Embryonic facial prominence (tissue), 1 donor: ENCODE data around the gene EXOC3L4.

ENCODE experiments used
- DNase-seq: peaks from one replicate; pipeline ENCODE4 v3.0.0-alpha.2; 2016; ENCODE audit errors: extremely low spot score

The EXOC3L4 gene

DNA sequence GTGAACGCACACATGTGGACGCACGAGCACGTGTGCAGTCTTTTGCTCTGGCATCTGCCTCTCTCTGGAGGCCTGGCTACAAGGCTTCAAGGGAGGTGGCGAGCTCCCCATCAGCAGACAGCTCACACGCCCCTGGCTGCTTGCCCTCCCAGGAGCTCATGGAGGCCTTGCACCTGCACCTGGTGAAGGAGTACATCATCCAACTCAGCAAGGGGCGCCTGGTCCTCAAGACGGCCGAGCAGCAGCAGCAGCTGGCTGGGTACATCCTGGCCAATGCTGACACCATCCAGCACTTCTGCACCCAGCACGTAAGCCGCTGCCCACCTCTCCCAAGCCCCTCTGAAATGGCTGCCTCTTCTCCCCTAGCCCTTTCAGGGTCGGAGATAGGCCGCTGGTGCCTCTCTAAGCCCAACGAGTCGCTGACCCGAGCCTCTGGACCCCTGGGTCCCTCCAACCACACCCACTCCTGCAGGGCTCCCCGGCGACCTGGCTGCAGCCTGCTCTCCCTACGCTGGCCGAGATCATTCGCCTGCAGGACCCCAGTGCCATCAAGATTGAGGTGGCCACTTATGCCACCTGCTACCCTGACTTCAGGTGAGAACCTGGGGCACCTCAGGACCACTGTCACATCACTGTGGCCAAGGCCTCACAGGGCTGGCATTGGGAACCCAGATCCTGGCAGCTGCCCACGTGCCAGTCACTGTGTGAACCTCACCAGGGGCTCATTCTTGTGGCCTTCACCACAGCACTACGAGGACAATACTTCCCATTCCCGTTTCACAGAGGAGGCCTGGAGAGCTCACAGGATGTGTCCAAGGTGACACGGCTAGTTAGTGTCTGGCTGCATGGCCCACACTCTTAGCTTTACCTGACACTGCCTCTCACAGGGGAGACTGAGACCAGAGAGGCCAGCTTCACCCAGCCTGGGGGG lies 39.0 kb downstream of the EXOC3L4 start:
- no peak for DNase-seq

DNA sequence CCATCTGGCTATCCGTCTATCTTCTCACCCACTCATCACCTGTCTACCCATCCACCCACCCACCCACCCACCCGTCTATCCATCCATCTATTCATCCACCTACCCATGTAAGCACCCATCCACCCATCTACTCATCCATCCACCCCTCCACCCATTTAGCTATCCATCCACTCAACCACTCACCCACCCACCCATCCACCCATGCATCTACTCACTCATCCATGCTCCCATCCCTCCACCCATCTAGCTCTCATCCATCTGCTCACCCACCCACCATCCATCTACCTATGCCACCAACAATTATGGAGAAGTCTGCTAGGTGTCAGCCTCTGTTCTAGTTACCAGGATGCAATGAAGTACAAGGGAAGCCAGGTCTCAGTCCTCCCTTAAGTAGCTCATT lies 39.9 kb downstream of the EXOC3L4 start:
- no peak for DNase-seq

DNA sequence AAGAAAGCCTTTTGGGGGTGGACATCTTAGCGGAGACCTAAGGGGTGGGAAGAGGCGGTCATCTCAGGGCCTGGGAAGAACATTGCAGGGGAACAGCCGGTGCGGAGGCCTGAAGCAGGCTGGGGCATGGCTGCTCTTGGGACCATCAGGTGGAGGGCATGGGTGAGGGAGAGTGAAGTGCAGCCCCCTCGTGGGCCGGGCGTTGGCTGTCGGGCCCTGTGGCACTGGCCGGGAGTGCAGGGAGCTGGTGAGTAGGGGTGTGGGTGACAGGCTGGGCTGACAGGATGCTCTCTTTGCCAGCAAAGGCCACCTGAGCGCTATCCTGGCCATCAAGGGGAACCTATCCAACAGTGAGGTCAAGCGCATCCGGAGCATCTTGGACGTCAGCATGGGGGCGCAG lies 40.4 kb downstream of the EXOC3L4 start:
- DNase-seq = no peak

DNA sequence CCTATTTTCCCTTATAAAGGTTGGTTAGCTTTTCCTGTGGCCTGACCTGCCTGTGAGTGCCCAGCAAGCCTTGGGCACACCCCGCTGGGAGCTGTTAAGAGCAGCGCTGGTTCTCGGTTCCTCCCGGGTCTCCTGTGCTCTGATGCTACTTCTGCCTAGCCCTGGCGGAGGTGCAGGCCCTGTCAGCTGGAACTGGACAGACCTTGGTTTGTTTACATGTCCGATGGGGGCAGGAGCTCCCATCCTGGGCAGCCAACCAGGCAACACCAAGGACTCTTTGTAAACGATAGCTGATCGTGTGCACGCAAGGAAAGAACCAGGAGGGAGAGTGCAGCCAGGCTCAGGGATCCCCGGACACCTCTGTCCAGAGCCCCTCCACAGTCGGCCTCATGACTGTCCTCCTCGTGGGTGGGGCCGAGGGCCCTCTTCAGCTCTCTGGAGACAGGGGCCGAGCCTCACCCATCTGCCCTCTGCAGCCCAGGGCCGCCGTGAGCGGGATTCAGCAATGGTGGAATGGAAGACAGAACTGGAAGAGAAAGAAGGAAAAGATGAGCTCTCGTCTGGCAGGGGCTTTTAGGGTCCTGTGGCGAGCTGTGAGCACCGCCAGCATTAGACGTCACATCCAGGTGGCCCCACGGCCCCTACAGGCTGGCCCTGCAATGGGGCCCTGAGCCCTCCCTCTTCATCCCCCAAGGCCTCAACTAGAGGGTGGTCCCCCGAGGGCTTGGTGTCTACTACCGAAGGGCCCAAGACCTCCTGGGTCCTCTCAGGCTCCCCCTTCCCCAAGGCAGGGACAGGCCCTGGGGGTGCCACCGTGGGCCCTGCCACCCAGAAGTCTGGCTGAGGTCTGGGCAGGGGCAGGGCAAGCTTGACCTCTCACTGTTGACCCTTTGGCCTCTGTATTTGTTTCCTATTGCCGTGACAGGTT lies 41.1 kb downstream of the EXOC3L4 start:
- DNase-seq = no peak

DNA sequence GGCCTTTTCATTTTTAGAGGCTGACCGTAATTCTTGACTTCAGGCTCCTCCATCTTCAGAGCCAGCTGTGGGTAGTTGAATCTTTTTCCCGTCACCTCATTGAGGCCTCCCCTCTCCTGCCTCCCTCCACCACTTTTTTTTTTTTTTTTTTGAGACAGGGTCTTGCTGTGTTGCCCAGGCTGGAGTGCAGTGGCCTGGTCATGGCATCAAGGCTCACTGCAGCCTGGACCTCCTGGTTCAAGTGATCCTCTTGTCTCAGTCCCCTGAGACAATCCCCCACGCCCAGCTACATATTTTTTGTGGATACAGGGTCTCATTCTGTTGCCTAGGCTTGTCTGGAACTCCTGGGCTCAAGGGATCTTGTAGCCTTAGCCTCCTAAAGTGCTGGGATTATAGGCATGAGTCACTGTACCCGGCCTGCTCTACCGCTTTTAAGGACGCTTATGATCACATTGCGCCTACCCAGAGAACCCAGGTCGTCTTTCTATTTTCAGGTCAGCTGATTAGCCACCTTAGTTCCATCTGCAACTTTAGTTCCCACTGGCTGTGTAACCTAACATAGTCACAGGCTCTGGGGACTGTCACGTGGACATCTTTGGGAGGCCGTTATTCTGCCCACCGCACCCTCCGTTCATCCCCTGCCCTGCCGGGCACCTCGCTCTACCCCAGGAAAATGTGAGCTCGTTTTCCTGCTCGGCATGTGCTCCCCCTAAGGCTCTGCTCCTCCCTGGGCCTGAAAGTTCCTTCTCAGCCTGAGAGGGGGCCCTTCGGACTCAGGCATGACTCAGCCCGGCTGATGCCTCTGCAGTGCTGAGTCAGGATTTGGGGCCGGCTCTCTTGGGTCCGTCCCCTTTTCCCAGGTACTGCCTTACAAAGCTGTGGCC lies 42.1 kb downstream of the EXOC3L4 start:
- no peak for DNase-seq

DNA sequence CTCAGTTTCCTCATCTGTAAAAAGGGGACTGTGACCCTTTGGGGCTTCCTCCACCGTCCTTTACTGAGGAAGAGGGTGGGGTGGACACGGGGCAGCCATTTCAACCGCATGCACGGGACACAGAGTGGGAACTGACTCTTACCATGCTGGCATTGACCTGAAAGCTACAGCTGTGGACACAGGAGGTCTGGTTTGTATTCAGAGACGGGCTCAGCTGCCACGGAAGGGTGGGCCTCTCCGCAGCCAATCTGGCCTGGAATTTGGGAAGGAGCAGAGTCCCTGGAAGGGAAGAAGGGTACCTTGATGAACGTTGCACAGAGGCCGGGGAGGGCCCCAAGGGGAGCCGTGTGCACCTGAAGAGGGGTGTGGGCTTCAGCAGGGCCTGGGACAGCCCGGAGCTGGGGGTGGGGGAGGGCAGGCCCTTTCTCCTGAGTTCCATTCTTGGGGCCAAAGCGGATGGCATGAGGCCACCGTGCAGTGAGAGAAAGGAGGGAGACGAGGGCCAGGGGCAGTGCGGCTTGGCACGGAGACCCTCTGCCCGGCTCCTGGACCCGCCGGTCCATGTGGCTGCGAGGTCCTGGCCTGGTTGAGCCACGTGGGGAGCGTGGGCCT lies 43.3 kb downstream of the EXOC3L4 start:
- DNase-seq = no peak

DNA sequence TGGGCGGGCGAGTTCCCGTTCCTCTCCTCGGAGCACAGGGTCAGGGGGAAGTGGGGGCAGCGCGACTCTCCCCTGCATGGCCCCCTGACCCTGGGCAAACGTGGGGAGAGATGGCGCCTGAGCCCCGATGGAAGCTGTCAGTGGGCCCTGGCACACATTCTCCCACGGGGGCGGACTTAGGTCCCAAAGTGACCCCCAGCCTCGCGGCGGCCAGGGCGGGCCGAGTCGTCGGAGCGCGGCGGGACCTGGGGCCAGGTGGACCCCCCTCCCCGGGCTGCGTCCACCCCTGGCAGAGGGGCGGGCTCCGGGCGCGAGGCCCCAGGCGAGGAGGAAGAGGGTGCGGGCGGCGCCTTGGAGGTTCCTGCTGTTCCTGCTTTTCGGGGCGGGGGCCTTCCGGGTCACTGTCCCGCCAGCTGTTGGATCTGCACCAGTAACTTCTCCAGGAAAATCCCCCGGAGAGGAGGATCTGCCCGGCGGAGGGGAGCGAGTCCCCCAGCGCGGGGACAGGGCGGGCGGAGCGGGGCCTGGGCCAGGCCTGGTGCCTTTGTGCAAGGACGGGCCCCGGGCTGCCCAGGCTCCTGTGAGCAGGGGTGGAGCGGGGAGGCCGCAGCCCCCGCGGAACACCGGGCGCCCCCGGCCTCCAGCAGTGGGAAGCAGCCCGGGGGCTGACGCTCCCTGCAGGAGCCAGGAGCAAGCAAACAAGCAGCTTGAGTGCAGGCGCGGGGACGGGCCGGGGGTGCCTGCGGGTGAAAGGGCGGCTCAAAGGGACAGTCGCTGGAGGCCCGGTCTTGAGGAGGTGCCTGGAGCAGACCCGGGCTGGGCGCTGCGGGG lies 44.0 kb downstream of the EXOC3L4 start:
- no peak for DNase-seq

DNA sequence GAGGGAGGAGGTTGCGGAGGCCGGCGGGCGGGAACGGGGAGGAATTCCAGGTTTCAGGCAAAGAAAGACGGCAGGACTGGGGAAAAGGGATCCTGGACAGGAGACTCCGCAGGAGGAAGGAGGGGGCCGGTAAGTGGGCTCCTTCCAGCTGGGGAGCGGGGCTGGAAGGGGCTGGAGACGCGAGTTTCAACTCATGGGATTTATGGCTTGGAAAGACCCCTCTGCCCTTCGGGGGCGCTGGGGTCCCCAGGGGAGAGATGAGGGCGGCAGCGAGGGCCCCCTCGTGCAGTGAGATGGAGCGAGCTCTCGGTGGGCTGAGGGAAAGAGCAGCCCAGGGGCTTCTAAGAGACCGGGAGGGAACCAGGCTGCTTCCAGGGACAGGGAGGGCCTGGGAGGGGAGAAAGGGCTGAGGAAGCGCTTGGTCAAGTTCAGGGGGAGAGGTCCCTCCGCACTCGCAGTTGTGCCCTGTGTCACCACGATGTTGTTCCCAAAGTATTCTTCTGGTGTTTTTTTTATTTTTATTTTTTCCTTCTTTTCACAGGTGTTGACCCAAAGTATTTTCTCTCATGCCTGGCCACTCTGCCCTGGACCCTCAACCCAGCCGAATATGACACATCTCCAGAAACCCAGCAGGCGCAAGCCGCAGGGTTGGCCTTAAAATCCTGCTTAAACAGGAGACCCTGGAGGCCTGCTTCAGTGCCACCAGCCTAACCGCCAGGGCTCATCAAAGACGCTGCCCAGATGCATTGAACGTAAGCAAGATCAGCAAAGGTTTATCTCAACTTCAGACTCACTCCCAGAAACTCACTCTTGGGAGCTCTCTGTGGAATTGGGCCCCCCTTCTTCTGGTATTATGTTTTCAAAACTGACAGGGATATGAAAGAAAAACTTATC lies 44.9 kb downstream of the EXOC3L4 start:
- no peak for DNase-seq

DNA sequence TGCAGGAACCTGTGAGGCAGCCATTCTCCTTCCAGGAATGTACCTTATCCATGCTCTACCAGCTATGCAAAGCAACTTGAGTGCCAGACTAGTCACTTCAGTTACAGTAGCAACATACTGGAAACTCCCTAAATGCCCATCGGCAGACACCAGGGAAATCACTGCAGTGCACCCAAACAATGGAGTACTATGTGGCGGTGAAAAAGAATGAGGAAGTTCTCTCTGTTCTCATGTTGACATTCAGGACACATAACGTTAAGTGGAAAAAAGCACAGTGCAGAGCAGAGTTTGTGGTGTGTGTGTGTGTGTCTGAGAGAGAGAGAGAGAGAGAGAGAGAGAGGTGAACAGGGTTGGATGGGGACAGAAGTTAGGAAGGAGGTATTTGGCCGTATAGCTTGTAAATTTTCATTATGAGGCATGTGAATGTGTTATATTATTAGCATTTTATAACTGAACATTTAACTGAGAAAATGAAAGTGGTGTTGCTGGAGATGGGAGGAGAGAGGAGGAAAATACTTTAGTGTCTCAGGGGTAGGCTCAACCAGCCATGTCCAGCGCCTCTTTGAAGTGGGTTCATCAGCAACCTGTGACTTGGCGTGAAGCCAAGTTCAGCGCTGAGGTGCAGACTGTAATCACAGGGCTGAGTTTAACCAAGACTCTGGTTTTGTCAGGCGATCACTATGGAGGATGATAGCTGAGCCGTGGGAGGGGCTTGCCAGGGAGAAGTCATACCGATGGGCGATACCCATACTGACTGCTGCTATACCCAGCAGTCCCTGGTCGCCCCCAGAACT lies 46.0 kb downstream of the EXOC3L4 start:
- DNase-seq = no peak

DNA sequence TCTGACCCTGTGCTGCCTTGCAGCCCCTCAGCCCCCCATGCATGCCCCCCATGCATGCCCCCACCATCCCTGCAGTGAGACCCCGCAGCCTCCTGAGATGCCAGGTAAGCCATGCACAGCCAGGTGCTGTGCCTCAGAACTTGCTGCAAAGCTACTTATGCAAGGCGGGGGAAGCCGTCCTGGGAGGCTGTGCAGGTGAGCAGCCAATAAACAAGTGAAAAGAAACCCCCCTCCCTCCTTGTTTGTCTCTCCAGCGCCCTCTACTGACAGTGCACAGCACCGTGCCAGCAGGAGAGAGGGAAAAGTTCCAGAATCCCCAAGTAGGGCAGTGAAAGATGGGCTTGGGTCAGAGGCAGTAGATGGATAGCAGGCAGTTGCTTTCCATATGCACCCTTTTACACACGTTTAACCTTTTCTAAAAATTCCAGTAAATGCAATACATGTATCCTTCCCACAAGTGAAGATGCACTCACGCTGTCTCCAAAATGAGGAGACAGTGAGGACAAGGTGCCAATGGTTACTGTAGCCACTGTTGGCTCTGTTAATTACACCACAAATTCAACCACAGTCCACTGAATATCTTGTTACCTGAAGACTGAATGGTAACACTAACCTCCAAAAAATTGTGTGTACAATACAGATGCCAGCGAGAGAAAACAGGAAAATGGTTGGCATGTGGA lies 46.7 kb downstream of the EXOC3L4 start:
- no peak for DNase-seq

DNA sequence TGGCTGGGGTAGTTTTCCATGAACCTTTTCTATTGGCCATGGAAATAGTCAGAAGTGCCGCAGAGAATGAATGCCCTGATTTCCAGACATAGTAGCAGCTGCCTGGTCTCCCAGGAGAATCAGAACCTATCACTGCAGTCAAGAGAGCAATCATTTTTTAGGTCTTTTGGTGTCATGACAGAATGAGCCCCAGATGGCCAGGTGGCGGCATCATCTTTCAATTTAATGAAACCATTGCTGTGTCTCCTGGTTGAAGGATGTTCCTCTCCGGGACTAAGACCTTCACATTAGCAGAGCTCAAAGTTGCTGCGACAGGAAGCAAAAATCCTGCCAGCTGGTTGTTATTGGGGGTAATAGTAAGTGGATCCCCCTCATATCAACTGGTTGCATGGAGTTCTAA lies 47.5 kb downstream of the EXOC3L4 start:
- no peak for DNase-seq

DNA sequence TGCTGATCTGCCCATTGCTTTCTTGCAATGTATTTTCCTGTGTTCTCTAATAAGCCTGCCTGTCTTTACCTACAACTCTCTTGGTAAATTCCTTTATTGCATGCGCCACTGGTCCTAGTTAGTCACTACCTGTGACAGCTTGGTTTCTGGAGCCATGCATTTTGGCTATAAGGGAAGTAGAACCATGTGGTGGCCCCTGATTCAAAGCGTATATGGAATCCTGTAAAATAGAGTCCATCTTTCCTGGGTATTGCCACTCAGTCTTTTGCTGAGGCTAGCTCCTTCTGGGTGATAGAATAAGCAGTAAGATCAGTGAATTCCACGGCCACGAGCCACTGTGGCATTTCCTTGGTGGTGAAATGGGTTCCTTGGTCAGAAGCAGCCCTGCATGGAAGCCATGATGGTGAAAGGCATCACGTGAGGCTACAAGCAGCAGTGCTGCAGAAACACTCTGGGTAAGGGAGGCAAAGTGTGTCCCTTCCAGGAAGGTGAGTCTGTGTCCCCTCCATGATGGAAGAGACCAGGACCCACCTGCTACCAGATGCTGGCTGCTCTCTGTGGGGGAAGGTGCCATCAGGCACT lies 48.3 kb downstream of the EXOC3L4 start:
- no peak for DNase-seq

DNA sequence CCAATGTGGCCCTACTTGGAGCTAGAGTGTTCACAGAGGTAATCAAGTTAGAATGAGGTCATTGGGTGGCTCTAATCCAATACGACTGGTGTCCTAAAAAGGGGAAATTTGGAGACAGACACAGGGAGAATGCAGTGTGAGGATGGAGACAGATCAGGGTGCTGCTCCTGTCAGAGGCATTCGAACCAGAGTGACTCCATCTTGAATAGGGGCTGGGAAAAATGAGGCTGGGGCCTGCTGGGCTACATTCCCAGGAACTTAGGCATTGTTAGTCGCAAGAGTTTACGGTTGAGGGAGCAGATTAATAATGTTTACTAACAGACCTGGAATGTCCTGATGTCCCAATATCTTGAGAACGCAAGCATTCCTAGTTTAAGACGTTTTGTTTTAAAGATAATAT lies 49.0 kb downstream of the EXOC3L4 start:
- no peak for DNase-seq

DNA sequence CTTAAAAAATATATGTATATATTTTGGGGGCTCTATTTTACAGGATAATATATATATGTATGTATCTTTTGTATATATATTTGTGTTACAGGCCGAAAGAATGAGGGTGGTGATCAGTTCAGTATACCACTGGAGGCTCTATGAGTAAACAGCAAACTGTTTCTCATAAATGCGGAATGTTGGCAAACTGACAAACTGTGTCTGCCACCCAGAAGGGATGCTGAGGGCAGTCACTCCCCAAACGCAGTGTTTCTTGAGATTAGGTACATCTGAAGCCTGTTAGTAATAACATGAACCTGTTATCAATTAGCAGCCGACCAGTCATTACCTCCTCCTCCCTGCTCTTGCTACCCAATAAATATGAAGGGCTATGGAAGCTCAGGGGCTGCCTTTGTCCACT lies 49.6 kb downstream of the EXOC3L4 start:
- no peak for DNase-seq

DNA sequence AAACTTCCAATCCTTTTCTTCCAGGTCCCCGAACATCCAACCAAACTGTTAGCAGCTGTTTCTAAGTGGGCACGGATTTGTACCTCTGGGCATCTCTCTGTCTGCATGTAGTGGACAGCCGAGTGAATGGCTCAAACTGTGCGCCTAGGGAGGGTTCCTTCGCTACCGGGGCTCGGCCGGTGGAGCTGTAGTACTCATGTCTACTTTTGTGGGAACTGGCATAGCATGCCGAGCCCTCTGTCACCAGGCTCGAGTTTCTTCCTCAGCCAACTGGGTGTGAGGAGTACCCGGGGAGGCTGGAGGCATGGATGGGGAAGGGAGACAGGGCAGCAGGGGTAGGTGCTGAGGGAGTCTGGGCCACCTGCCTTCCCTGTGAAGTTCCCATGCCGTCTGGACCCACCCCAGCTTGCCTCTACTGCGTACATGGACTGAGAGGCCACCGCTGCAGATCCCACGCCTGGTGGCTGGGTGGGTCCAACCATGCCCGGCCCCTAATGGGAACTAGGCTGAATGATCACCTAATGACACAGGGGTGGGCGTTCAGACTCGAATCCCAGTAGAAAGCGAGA lies 51.7 kb downstream of the EXOC3L4 start:
- DNase-seq = no peak

DNA sequence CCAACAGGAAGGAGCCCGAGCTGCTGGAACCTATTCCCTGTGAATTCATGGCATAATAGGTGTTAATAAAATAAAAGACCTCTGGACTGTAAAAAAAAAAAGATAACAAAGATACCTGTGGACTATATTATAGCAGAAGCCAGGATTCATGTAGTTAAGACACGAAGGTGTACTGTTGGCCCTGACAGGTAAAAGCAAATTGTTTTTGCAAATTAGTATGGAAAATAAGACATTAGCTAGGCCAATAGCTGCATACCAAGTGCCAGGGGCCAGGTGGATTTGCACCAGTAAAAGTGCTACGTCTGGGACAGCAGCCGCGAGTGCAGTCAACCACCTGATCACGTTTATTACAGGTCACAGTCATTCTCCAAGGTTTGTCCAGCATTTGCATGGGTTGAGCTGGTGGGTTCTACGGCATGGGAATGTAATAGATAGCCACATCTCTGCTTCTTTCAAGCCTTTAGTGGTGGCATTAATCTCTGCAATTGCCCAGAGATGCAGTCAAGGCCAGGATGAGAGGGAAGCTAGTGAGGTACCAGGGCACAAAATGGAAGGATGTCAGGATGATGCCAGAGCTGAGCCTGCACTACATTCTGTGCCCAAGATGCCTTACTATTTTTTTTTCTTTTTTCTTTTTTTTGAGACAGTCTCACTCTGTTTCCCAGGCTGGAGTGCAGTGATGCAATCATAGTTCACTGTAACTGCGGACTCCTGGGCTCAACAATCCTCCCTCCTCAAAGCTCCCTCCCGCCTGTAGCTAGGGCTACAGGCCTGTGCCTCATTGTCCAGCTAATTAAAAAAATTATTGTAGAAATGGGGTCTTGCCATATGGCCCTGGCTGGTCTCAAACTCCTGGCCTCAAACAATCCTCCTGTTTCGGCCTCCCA lies 55.1 kb downstream of the EXOC3L4 start:
- DNase-seq = no peak
